ENCODE results near the gene DNAI4. TPM values are rescaled to one million over a fixed set of nuclear protein-coding genes. Genes with fewer than 3 reads are reported as not detected.

DNAI4 gene
- total and polyA plus RNA-seq, 9 of the 15 experiments (the other 6 are each of a cell fraction or from before 2014, with no cell fraction given): 0.57 to 4.8 (median 2.6) TPM; not detected in 1

DNA sequence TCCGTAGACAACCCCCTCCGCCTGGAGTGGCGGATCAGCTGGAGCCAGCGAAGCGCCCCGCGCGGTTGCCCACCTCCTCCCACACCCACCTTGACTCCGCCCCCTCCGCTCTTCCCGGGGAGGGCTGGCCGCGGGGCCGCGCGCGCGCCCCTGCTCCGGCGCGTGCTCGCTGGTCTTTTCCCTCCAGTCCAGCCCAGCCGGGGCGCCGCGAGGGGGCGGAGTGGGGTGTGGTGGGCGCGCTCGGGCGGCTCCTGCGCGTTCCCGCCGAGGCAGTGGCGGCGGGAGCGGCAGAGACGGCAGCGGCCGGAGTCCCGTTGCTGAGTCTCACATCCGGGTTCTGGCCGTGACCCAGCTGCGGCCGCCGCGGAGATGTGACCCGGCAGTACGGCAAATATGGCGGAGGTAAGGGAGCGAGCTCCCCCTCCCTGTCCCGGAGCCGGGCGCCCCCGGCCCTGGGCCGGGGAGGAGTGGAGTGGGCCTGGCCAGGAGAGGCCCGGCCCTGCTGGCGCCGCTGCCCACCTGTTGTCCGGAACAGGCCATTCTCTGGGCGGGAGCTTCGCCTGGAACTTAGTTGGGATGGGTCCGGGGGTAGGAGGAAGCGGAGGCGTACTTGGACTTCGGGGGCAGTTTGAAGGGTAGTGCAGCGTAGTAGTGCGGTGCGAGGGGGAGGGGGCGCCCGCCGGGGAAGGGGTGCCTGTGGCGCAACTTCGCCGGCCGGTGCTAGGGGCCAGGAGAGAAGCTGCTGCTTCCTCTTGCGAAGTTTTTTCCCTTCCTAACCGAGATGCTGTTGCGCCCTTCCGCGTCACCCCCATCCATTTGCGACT is 5.6 kb upstream of the DNAI4 start (continued):
- TF ChIP-seq JUND (IDR thresholded peaks at IDR 0.05; ENCODE audit: borderline replicate concordance, low read depth, low read length) (0 out of 2 replicates have a peak, but pooled peaks have one; percentile 9), JUND (tag; IDR thresholded peaks at IDR 0.05; ENCODE audit: borderline replicate concordance, low read depth, low read length) (no peak; the same call in 2 of the 3 replicates), USF1 (CRISPR knock-in tag; IDR thresholded peaks at IDR 0.05) (no peak), HNRNPL (IDR thresholded peaks at IDR 0.05; ENCODE audit: low read depth, low read length) (no peak), CEBPZ (IDR thresholded peaks at IDR 0.05; ENCODE audit: borderline replicate concordance, low read depth, low read length) (no peak), AFF1 (IDR thresholded peaks at IDR 0.05; ENCODE audit: low read depth in 1 of 2, partially characterized antibody in 2 of 2) (peak in 1 of 2 experiments; percentile 55), RBM17 (IDR thresholded peaks at IDR 0.05; ENCODE audit: borderline replicate concordance, low read depth, low read length) (no peak), KLF16 (IDR thresholded peaks at IDR 0.05) (no peak), MYC (IDR thresholded peaks at IDR 0.05; ENCODE audit: low read depth, low read length) (peak; percentile 32; the same call in 1 of the 2 replicates), MYC (CRISPR knock-in tag; IDR thresholded peaks at IDR 0.05; ENCODE audit: borderline replicate concordance, low read depth) (peak; percentile 61), SAFB (IDR thresholded peaks at IDR 0.05; ENCODE audit: borderline replicate concordance, low read depth, low read length) (0 out of 2 replicates have a peak, but pooled peaks have one; percentile 20), ZNF146 (CRISPR knock-in tag; IDR thresholded peaks at IDR 0.05; ENCODE audit: unreplicated experiment) (no peak), CGGBP1 (CRISPR knock-in tag; IDR thresholded peaks at IDR 0.05) (no peak), ZNF785 (CRISPR knock-in tag; IDR thresholded peaks at IDR 0.05) (no peak)
- TF ChIP-seq, protein P1, sequence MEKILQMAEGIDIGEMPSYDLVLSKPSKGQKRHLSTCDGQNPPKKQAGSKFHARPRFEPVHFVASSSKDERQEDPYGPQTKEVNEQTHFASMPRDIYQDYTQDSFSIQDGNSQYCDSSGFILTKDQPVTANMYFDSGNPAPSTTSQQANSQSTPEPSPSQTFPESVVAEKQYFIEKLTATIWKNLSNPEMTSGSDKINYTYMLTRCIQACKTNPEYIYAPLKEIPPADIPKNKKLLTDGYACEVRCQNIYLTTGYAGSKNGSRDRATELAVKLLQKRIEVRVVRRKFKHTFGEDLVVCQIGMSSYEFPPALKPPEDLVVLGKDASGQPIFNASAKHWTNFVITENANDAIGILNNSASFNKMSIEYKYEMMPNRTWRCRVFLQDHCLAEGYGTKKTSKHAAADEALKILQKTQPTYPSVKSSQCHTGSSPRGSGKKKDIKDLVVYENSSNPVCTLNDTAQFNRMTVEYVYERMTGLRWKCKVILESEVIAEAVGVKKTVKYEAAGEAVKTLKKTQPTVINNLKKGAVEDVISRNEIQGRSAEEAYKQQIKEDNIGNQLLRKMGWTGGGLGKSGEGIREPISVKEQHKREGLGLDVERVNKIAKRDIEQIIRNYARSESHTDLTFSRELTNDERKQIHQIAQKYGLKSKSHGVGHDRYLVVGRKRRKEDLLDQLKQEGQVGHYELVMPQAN (IDR thresholded peaks at IDR 0.05; ENCODE audit: borderline replicate concordance): peak; percentile 56; the same call in 1 of the 2 replicates
